Caco-2 (cell line): ENCODE data around the gene ABCC3. TPM values are rescaled to one million over a fixed set of nuclear protein-coding genes. Genes with fewer than 3 reads are reported as not detected.

Experiments
- BruUV-seq: library from RNA; stranded (reverse); fragments of 400-500 nt; replicated peaks from 2 replicates; lab custom pipeline; 2021; lab: Mats Ljungman, UMichigan
- CTCF ChIA-PET: fragments of 300-600 bp; sonication (Branson Sonifier 250); formaldehyde crosslinking; loops from one replicate; lab custom pipeline; 2022; ENCODE audit warnings: antibody characterized with exemption; lab: Charles Lee
- POLR2A ChIA-PET: fragments of 300-600 bp; sonication (Branson Sonifier 250); formaldehyde crosslinking; loops from one replicate; lab custom pipeline; 2022; ENCODE audit warnings: antibody characterized with exemption; lab: Charles Lee
- DNase-seq, 2 experiments: peaks; one replicate each; pipeline versions ENCODE4 v3.0.0 to v3.0.0-alpha.2; 2020 to 2022
- H3K27me3 ChIP-seq: replicated peaks from 2 replicates; pipeline ENCODE4 v1.6.0; 2011; ENCODE audit warnings: low read length; ENCODE audit not compliant: control insufficient read depth, insufficient read depth
- H3K36me3 ChIP-seq: 2 replicates; pipeline ENCODE4 v1.5.1; 2011; ENCODE audit warnings: low read length; ENCODE audit not compliant: control insufficient read depth, insufficient read depth
- H3K4me1 ChIP-seq: fragments of 250-450 bp; sonication (Bioruptor Pico); 2 replicates; pipeline ENCODE4 v1.5.1; 2020; ENCODE audit warnings: mild to moderate bottlenecking
- H3K4me3 ChIP-seq: 2 replicates; pipeline ENCODE4 v1.5.1; 2011; ENCODE audit warnings: low read depth, mild to moderate bottlenecking, control low read depth, low read length
- H3K9me3 ChIP-seq: fragments of 250-450 bp; sonication (Bioruptor Pico); 2 replicates; pipeline ENCODE4 v1.5.1; 2020; ENCODE audit warnings: mild to moderate bottlenecking, moderate library complexity
- H3K27ac Mint-ChIP-seq: one replicate; pipeline ENCODE4 v1.8.0; 2022; ENCODE audit warnings: mixed read lengths; ENCODE audit not compliant: unreplicated experiment
- H3K27me3 Mint-ChIP-seq: one replicate; pipeline ENCODE4 v1.8.0; 2022; ENCODE audit warnings: mixed read lengths; ENCODE audit not compliant: insufficient read depth, unreplicated experiment
- H3K36me3 Mint-ChIP-seq: one replicate; pipeline ENCODE4 v1.8.0; 2022; ENCODE audit warnings: mild to moderate bottlenecking, mixed read lengths; ENCODE audit not compliant: insufficient read depth, unreplicated experiment
- H3K4me1 Mint-ChIP-seq: one replicate; pipeline ENCODE4 v1.8.0; 2022; ENCODE audit warnings: low read depth, mixed read lengths; ENCODE audit not compliant: unreplicated experiment
- H3K4me3 Mint-ChIP-seq: one replicate; pipeline ENCODE4 v1.8.0; 2022; ENCODE audit warnings: mild to moderate bottlenecking, moderate library complexity, mixed read lengths; ENCODE audit not compliant: unreplicated experiment
- H3K9me3 Mint-ChIP-seq: one replicate; pipeline ENCODE4 v1.8.0; 2022; ENCODE audit warnings: mixed read lengths; ENCODE audit not compliant: unreplicated experiment
- intact Hi-C: fragments of 100-400 bp; cut with micrococcal nuclease; formaldehyde crosslinking; loops from one replicate; pipeline ENCODE4 v1.10.0; 2022; ENCODE audit not compliant: unreplicated experiment
- total RNA-seq: library from RNA; stranded (reverse); gene quantifications from 2 replicates; pipeline ENCODE4 v1.2.3, GENCODE V29; 2022
- TF ChIP-seq, protein P1 (sequence below), 2 experiments: fragments of 200-600 bp in 1 of 2; IDR thresholded peaks; 1 replicate in 1 of 2; 2 replicates in 1 of 2; pipeline versions ENCODE4 v1.5.1 to v1.8.0; 2011 to 2022; ENCODE audit warnings: antibody characterized with exemption in 1 of 2, control low read depth in 1 of 2, inconsistent platforms in 1 of 2, low read depth in 1 of 2, low read length in 1 of 2, mild to moderate bottlenecking in 1 of 2, moderate library complexity in 1 of 2; ENCODE audit not compliant: insufficient read depth in 1 of 2, severe bottlenecking in 1 of 2, unreplicated experiment in 1 of 2

ABCC3 gene
- total RNA-seq, 1 experiment from 2014 or later = 45.6 TPM

DNA sequence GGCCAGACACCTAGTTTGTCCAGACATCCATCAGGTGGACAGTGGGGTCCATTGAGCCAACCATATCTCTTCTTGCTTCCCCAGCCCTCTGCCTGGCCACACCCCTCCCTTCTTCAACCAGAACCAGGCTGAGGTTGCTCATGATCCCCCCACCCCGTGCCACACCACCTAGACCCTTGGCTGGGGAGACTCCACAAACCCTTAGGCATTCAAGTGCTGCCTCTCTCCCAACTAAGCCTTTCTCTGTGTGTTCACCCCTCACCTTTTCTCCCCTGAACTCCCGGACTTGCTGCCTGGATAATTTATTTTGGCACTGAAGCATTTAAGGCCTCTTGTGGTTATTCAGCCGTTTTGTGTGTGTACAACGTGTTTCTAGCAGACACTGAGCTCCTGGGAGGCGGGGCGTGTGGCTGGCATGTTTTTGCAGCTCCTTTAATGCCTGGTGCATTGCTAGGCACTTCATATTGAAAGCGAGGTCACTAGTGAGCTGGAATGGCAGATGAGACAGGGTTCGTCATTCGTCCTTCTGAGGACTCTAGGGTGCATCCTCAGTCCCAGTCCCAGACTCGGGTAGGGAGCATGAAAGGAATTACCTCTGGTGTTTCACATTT is 45.5 kb upstream of the ABCC3 start:
- H3K27me3 Mint-ChIP-seq = no peaks in the 10 kb centered on the region
- BruUV-seq = no TSS peak
- no peaks in the 10 kb centered on the region for H3K27me3 ChIP-seq
- no peak overlapping the region for H3K4me3 Mint-ChIP-seq
- no peak overlapping the region for H3K4me3 ChIP-seq
- H3K27ac Mint-ChIP-seq = no peak overlapping the region
- ChIA-PET POLR2A (interaction anchor here (0.8 kb wide), 1 partner anchor 192 kb away, joined by 3 read pairs; no protein-coding TSS in a partner anchor), CTCF (interaction anchor here (0.6 to 1.2 kb wide), 4 partner anchors 26 to 96 kb away, joined by 3 to 4 read pairs (median 4); no protein-coding TSS in a partner anchor)
- TF ChIP-seq, protein P1, sequence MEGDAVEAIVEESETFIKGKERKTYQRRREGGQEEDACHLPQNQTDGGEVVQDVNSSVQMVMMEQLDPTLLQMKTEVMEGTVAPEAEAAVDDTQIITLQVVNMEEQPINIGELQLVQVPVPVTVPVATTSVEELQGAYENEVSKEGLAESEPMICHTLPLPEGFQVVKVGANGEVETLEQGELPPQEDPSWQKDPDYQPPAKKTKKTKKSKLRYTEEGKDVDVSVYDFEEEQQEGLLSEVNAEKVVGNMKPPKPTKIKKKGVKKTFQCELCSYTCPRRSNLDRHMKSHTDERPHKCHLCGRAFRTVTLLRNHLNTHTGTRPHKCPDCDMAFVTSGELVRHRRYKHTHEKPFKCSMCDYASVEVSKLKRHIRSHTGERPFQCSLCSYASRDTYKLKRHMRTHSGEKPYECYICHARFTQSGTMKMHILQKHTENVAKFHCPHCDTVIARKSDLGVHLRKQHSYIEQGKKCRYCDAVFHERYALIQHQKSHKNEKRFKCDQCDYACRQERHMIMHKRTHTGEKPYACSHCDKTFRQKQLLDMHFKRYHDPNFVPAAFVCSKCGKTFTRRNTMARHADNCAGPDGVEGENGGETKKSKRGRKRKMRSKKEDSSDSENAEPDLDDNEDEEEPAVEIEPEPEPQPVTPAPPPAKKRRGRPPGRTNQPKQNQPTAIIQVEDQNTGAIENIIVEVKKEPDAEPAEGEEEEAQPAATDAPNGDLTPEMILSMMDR (IDR thresholded peaks at IDR 0.05; ENCODE audit: insufficient read depth in 1 of 2, low read depth in 1 of 2, low read length in 1 of 2, severe bottlenecking in 1 of 2, unreplicated experiment in 1 of 2) = no peak
- H3K4me1 ChIP-seq = peaks cover 9% of the 10 kb centered on the region
- H3K9me3 ChIP-seq = no peaks in the 10 kb centered on the region
- H3K9me3 Mint-ChIP-seq = no peaks in the 10 kb centered on the region
- intact Hi-C loops = no loop called here
- H3K36me3 ChIP-seq = no peaks in the 10 kb centered on the region
- no peak for DNase-seq
- no peaks in the 10 kb centered on the region for H3K36me3 Mint-ChIP-seq
- H3K4me1 Mint-ChIP-seq = peaks cover 2% of the 10 kb centered on the region

DNA sequence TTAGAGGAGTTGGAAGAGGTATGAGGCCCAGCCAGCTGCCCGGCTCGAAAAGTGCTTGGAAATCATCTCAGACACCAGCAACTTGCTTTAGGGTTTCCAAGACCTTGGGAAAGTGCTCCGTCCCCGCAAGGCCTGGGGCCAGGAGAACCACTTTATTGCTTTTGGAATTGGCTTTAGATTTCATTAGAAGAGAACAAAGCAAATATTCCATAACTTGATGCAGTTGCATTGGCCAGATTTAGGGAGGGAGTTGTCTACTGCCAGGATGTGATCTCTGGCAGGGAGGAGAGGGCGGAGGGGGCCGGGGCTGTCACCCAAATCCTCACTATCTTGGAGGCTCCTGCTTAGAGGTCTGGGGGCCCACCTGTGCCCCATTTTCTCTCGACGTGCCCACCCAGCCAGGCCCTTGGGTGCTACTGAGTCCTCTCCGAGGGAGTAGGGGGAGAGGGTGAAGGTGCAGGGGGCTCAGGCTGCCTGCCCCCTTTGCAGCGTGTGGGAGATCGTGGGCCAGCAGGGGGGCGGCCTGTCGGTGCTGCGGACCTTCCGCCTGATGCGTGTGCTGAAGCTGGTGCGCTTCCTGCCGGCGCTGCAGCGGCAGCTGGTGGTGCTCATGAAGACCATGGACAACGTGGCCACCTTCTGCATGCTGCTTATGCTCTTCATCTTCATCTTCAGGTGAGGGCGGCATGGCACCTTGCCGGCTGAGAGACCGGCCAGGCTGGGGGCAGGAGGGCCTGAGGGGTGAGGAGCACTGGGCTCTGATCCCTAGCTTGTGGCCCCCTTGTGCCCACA is 43.5 kb upstream of the ABCC3 start:
- BruUV-seq = no TSS peak
- DNase-seq = no peak
- H3K27me3 ChIP-seq = no peaks in the 10 kb centered on the region
- TF ChIP-seq, protein P1 (IDR thresholded peaks at IDR 0.05; ENCODE audit: insufficient read depth in 1 of 2, low read depth in 1 of 2, low read length in 1 of 2, severe bottlenecking in 1 of 2, unreplicated experiment in 1 of 2) = no peak
- H3K36me3 Mint-ChIP-seq = no peaks in the 10 kb centered on the region
- H3K36me3 ChIP-seq = no peaks in the 10 kb centered on the region
- no peak overlapping the region for H3K27ac Mint-ChIP-seq
- ChIA-PET CTCF (no interaction called here), POLR2A (no interaction called here)
- no peak overlapping the region for H3K4me3 Mint-ChIP-seq
- no peaks in the 10 kb centered on the region for H3K9me3 ChIP-seq
- H3K4me1 Mint-ChIP-seq = no peaks in the 10 kb centered on the region
- H3K4me1 ChIP-seq = peaks cover 9% of the 10 kb centered on the region
- no peak overlapping the region for H3K4me3 ChIP-seq
- intact Hi-C loops = no loop called here
- H3K9me3 Mint-ChIP-seq = no peaks in the 10 kb centered on the region
- H3K27me3 Mint-ChIP-seq = no peaks in the 10 kb centered on the region

DNA sequence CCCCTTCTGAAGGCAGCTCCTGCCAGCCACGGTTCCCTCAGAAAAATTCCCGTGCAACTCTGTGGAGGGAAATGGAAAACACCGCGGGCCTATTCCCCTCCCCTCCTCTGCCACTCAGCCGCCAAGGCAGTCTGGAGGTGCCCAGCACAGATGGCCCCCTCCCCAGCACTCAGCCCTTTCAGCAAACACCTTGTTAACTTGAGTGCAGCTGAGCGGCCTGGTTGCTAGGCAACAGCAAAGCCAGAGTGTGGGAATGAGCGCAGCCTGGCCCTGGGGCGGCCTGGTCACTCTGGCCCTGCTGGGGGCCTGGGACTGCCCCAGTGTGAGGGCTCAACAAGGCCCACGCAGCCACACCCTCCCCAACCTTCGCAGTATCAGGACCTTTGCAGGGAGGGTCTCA is 41.4 kb upstream of the ABCC3 start:
- no peaks in the 10 kb centered on the region for H3K9me3 Mint-ChIP-seq
- no peaks in the 10 kb centered on the region for H3K27me3 ChIP-seq
- H3K4me3 Mint-ChIP-seq = no peak overlapping the region
- no peak overlapping the region for H3K27ac Mint-ChIP-seq
- peak; percentile 77 to 78 for DNase-seq
- no TSS peak for BruUV-seq
- no peaks in the 10 kb centered on the region for H3K36me3 Mint-ChIP-seq
- H3K4me1 Mint-ChIP-seq = no peaks in the 10 kb centered on the region
- no peak overlapping the region for H3K4me3 ChIP-seq
- no peaks in the 10 kb centered on the region for H3K9me3 ChIP-seq
- intact Hi-C loops = no loop called here
- ChIA-PET POLR2A (no interaction called here), CTCF (interaction anchor here (1.3 to 1.6 kb wide), 4 partner anchors 19 to 42 kb away, joined by 3 to 4 read pairs (median 4); no protein-coding TSS in a partner anchor)
- no peaks in the 10 kb centered on the region for H3K36me3 ChIP-seq
- H3K27me3 Mint-ChIP-seq = no peaks in the 10 kb centered on the region
- H3K4me1 ChIP-seq = peaks cover 9% of the 10 kb centered on the region
- TF ChIP-seq, protein P1 (IDR thresholded peaks at IDR 0.05; ENCODE audit: insufficient read depth in 1 of 2, low read depth in 1 of 2, low read length in 1 of 2, severe bottlenecking in 1 of 2, unreplicated experiment in 1 of 2) = no peak
